Measurements from ENCODE around the gene DTWD2. TPM values are rescaled to one million over a fixed set of nuclear protein-coding genes. Genes with fewer than 3 reads are reported as not detected.

DTWD2 gene
- 1.5 TPM for polyA plus RNA-seq (2013, experiment 1 of 2)
- polyA plus RNA-seq (2013, experiment 2 of 2), result 1.2 TPM

- Histone ChIP-seq H3K4me3 (ENCODE audit: extremely low read depth, insufficient read depth, low read length, poor library complexity, severe bottlenecking) (peak within 1 kb of the TSS; percentile 76), H3K36me3 (ENCODE audit: control insufficient read depth, insufficient read depth, low read length) (no peaks in the 10 kb centered on the region), H3K27ac (ENCODE audit: low read depth, low read length, severe bottlenecking) (peak within 1 kb of the TSS; percentile 92), H3K9me3 (ENCODE audit: control insufficient read depth, low read length) (no peaks in the 10 kb centered on the region), H3K4me1 (ENCODE audit: control insufficient read depth, insufficient read depth, low read length, poor library complexity, severe bottlenecking) (no peaks in the 10 kb centered on the region)
- 1 to 2% methylated on average over 41 to 71 of the region's 74 CpGs for WGBS, 2 experiments (ENCODE audit: insufficient coverage in 2 of 2)
Measured at GRCh38 chr5:118987988-118988865, at the start of gene DTWD2. Gene DTWD2 (minus strand): TSS chr5:118988547. CDS start chr5:118988511, 36 bp downstream.

DNA sequence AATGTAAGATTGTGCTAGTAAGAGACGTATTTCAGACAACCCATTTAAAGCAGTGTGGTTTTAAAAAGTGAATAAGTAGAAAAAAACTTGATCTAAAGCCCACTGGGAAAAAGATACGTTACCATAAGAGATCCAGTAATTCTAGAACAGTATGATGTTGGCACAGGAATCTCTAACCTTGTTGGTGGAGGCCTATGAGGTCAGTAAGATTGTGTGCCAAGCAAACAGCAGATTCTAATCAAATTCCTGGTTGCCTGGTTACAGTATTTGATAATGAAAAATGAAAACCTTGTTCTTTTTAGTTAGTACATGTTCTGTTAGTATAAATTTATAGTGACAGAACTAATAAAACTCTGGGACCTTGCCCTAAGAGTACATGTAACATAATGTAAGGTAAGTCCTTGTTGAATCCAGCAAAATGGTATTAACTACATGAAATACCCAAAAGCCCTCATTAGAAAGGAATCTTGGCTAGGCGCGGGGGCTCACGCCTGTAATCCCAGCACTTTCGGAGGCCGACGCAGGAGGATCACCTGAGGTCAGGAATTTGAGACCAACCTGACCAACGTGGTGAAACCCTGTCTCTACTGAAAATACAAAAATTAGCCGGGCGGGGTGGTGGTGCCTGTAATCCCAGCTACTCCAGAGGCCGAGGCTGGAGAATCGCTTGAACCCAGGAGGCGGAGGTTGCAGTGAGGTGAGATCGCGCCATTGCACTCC, 49.3 kb upstream of the DTWD2 start:
- Histone ChIP-seq H3K27ac (ENCODE audit: low read depth, low read length, severe bottlenecking) (no peak overlapping the region), H3K4me3 (ENCODE audit: extremely low read depth, insufficient read depth, low read length, poor library complexity, severe bottlenecking) (no peak overlapping the region), H3K36me3 (ENCODE audit: control insufficient read depth, insufficient read depth, low read length) (no peaks in the 10 kb centered on the region), H3K9me3 (ENCODE audit: control insufficient read depth, low read length) (no peaks in the 10 kb centered on the region), H3K4me1 (ENCODE audit: control insufficient read depth, insufficient read depth, low read length, poor library complexity, severe bottlenecking) (no peaks in the 10 kb centered on the region)
- 95 to 98% methylated on average over 14 of the region's 16 CpGs for WGBS, 2 experiments (ENCODE audit: insufficient coverage in 2 of 2)

DNA sequence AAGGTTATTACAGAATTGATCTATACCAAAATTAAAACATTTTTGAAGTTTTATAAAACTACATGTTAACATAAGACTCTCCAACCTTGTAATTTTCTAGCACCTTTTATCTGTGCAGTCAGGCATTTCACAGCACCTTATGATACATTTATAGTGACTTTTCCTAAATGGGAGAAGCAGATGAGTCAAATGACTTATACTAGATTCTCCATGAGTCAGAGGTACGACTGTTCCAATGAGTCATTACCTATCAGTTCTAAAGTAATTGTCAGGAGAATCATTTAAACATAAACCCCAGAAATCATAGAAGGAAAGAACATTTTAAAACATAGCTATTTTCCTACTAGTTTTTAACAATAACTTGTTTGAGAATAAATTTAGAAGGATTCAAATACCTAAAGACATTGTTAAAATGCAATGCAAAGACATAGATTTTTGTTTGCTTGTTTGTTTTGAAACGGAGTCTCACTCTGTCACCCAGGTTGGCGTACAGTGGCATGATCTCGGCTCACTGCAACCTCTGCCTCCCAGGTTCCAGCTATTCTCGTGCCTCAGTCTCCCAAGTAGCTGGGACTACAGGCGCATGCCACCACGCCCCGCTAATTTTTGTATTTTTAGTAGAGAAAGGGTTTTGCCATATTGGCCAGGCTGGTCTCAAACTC, 47.9 kb upstream of the DTWD2 start:
- H3K36me3 ChIP-seq (ENCODE audit: control insufficient read depth, insufficient read depth, low read length), result no peaks in the 10 kb centered on the region
- 96 to 98% methylated on average over 4 of the region's 8 CpGs for WGBS, 2 experiments (ENCODE audit: insufficient coverage in 2 of 2)
- no peak overlapping the region for H3K27ac ChIP-seq (ENCODE audit: low read depth, low read length, severe bottlenecking)
- no peaks in the 10 kb centered on the region for H3K4me1 ChIP-seq (ENCODE audit: control insufficient read depth, insufficient read depth, low read length, poor library complexity, severe bottlenecking)
- H3K4me3 ChIP-seq (ENCODE audit: extremely low read depth, insufficient read depth, low read length, poor library complexity, severe bottlenecking), result no peak overlapping the region
- no peaks in the 10 kb centered on the region for H3K9me3 ChIP-seq (ENCODE audit: control insufficient read depth, low read length)

GRCh38 chr5:119033135-119033534, 44.8 kb upstream of the DTWD2 start:
- no peaks in the 10 kb centered on the region for H3K4me1 ChIP-seq (ENCODE audit: control insufficient read depth, insufficient read depth, low read length, poor library complexity, severe bottlenecking)
- H3K27ac ChIP-seq (ENCODE audit: low read depth, low read length, severe bottlenecking), result no peak overlapping the region
- H3K4me3 ChIP-seq (ENCODE audit: extremely low read depth, insufficient read depth, low read length, poor library complexity, severe bottlenecking), result no peak overlapping the region
- no peaks in the 10 kb centered on the region for H3K9me3 ChIP-seq (ENCODE audit: control insufficient read depth, low read length)
- H3K36me3 ChIP-seq (ENCODE audit: control insufficient read depth, insufficient read depth, low read length), result no peaks in the 10 kb centered on the region
- 55 to 62% methylated on average over 2 to 3 of the region's 3 CpGs for WGBS, 2 experiments (ENCODE audit: insufficient coverage in 2 of 2)

GRCh38 chr5:119032656-119033055, 44.3 kb upstream of the DTWD2 start:
- Histone ChIP-seq H3K9me3 (ENCODE audit: control insufficient read depth, low read length) (no peaks in the 10 kb centered on the region), H3K4me1 (ENCODE audit: control insufficient read depth, insufficient read depth, low read length, poor library complexity, severe bottlenecking) (no peaks in the 10 kb centered on the region), H3K27ac (ENCODE audit: low read depth, low read length, severe bottlenecking) (no peak overlapping the region), H3K36me3 (ENCODE audit: control insufficient read depth, insufficient read depth, low read length) (no peaks in the 10 kb centered on the region), H3K4me3 (ENCODE audit: extremely low read depth, insufficient read depth, low read length, poor library complexity, severe bottlenecking) (no peak overlapping the region)
- no CpG with 5 or more reads among the region's 3 CpGs for WGBS, 2 experiments (ENCODE audit: insufficient coverage in 2 of 2)

GRCh38 chr5:119031905-119032304, 43.6 kb upstream of the DTWD2 start:
- H3K9me3 ChIP-seq (ENCODE audit: control insufficient read depth, low read length), result no peaks in the 10 kb centered on the region
- no peak overlapping the region for H3K4me3 ChIP-seq (ENCODE audit: extremely low read depth, insufficient read depth, low read length, poor library complexity, severe bottlenecking)
- WGBS, 2 experiments (ENCODE audit: insufficient coverage in 2 of 2), result 79 to 91% methylated on average over 4 of the region's 4 CpGs
- no peaks in the 10 kb centered on the region for H3K4me1 ChIP-seq (ENCODE audit: control insufficient read depth, insufficient read depth, low read length, poor library complexity, severe bottlenecking)
- H3K27ac ChIP-seq (ENCODE audit: low read depth, low read length, severe bottlenecking), result no peak overlapping the region
- no peaks in the 10 kb centered on the region for H3K36me3 ChIP-seq (ENCODE audit: control insufficient read depth, insufficient read depth, low read length)

DNA sequence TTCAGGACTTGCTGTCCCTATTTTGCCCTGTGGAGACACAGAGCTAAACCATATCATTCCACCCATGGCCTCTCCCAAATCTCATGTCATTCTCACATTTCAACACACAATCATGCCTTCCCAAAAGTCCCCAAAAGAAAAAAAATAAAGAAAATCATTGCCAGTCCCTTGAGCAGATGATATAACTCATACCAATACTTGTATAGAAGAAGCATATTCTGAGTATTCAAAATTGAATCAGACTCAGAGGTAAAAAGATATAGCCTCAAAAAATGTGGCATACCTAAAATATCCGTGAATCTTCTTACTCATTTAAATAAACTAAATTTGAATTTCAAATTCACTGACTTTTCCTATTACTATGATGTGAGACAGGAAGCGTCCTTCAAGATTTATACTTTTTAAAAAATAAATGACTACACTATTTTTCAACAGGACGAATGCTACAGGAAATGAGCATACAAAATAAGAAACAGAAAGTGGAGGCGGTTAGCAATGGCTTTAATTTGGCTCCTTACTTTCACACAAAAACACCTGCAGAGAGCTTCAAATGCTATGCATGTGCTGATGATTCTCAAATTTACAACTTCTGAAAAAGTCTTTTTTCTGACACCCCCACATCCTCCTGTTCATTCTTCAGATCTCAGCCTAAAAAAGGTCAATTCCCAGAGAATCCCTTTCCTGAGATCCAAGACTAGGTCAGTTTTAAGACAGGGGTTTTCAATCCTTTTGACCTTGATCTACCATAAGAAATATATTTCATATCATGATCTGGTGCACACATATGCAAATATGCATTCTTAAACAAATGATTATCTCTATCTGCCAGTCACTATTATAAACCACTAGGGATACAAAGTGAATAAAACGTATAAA, 42.9 kb upstream of the DTWD2 start:
- no peaks in the 10 kb centered on the region for H3K36me3 ChIP-seq (ENCODE audit: control insufficient read depth, insufficient read depth, low read length)
- no peak overlapping the region for H3K4me3 ChIP-seq (ENCODE audit: extremely low read depth, insufficient read depth, low read length, poor library complexity, severe bottlenecking)
- no peak overlapping the region for H3K27ac ChIP-seq (ENCODE audit: low read depth, low read length, severe bottlenecking)
- 50% methylated on average over 3 of the region's 5 CpGs; no CpG with 5 or more reads in 1 of the 2 experiments for whole genome bisulfite sequencing, 2 experiments (ENCODE audit: insufficient coverage in 2 of 2)
- H3K4me1 ChIP-seq (ENCODE audit: control insufficient read depth, insufficient read depth, low read length, poor library complexity, severe bottlenecking), result no peaks in the 10 kb centered on the region
- H3K9me3 ChIP-seq (ENCODE audit: control insufficient read depth, low read length), result no peaks in the 10 kb centered on the region

DNA sequence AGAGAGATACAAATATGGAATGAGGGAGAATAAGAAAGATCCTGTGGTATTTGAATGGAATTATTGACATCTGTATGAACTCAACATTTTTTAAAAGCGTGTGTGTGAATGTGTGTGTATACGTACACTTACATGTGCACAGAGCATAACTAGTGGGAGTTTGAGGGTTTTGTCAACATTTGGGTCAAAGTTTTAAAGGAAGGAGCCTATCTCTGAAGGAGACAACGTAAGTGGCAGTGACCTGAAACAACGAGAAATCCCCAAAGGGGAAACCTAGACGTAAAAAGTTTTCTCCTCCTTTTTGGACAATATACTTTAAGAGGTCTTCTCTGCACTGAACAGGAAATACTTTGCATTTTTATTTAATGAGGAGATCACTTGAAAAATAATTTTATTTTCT, 40.2 kb upstream of the DTWD2 start:
- H3K27ac ChIP-seq (ENCODE audit: low read depth, low read length, severe bottlenecking), result no peak overlapping the region
- H3K4me3 ChIP-seq (ENCODE audit: extremely low read depth, insufficient read depth, low read length, poor library complexity, severe bottlenecking), result no peak overlapping the region
- no peaks in the 10 kb centered on the region for H3K9me3 ChIP-seq (ENCODE audit: control insufficient read depth, low read length)
- no peaks in the 10 kb centered on the region for H3K36me3 ChIP-seq (ENCODE audit: control insufficient read depth, insufficient read depth, low read length)
- H3K4me1 ChIP-seq (ENCODE audit: control insufficient read depth, insufficient read depth, low read length, poor library complexity, severe bottlenecking), result no peaks in the 10 kb centered on the region
- 89 to 100% methylated on average over 1 to 3 of the region's 5 CpGs for WGBS, 2 experiments (ENCODE audit: insufficient coverage in 2 of 2)

GRCh38 chr5:119022773-119023172, 34.4 kb upstream of the DTWD2 start:
- H3K9me3 ChIP-seq (ENCODE audit: control insufficient read depth, low read length), result no peaks in the 10 kb centered on the region
- H3K4me3 ChIP-seq (ENCODE audit: extremely low read depth, insufficient read depth, low read length, poor library complexity, severe bottlenecking), result no peak overlapping the region
- whole genome bisulfite sequencing, 2 experiments (ENCODE audit: insufficient coverage in 2 of 2), result 100% methylated on average over 1 of the region's 1 CpG; no CpG with 5 or more reads in 1 of the 2 experiments
- H3K4me1 ChIP-seq (ENCODE audit: control insufficient read depth, insufficient read depth, low read length, poor library complexity, severe bottlenecking), result no peaks in the 10 kb centered on the region
- H3K36me3 ChIP-seq (ENCODE audit: control insufficient read depth, insufficient read depth, low read length), result no peaks in the 10 kb centered on the region
- H3K27ac ChIP-seq (ENCODE audit: low read depth, low read length, severe bottlenecking), result no peak overlapping the region

All from mesodermal cell (in vitro differentiated cells).